DOHH2 (cell line): ENCODE results near the gene PREX1.

Source experiments
- EZH2phosphoT487 ChIP-seq: fragments of 200-600 bp; sonication (generic); IDR thresholded peaks from 2 replicates; pipeline ENCODE4 v1.6.1; 2017; ENCODE audit warnings: borderline replicate concordance, mild to moderate bottlenecking, antibody characterized with exemption, low read length, moderate library complexity, mixed read lengths
- TF ChIP-seq, protein P1 (sequence below): fragments of 200-600 bp; sonication (generic); IDR thresholded peaks from one replicate; pipeline ENCODE4 v1.5.1; 2014; ENCODE audit warnings: antibody characterized with exemption, mild to moderate bottlenecking, low read depth, low read length; ENCODE audit not compliant: poor library complexity, severe bottlenecking

DNA sequence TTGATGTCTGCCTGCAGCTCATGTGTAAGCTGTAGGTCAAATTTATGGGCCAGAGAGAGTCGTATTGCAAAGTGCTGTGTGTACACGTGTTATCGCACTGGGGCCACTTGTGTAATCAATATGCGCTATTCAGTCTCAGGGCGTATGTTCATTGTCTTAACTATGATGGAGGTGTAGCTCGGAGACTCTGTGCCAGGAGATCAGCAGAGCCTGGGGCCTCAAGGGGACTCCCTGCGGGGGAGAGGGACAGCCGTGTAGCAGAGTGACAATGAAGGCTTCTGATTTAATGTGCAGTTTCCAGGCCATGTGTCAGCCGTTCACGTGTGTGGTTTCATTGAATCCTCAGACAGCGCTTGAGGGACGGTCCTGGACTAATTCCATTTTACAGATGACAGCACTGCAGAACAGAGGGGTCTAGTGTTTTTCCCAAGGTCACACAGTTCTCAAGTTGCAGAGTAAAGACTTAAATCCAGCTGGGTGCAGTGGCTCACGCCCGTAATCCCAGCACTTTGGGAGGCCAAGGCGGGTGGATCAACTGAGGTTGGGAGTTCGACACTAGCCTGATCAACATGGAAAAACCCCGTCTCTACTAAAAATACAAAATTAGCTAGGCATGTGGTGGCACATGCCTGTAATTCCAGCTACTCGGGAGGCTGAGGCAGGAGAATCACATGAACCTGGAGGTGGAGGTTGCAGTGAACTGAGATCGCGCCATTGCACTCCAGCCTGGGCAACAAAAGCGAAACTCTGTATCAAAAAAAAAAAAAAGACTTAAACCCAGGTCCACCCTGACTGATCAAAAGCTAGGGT, 242.5 kb downstream of the PREX1 start:
- TF ChIP-seq, protein P1, sequence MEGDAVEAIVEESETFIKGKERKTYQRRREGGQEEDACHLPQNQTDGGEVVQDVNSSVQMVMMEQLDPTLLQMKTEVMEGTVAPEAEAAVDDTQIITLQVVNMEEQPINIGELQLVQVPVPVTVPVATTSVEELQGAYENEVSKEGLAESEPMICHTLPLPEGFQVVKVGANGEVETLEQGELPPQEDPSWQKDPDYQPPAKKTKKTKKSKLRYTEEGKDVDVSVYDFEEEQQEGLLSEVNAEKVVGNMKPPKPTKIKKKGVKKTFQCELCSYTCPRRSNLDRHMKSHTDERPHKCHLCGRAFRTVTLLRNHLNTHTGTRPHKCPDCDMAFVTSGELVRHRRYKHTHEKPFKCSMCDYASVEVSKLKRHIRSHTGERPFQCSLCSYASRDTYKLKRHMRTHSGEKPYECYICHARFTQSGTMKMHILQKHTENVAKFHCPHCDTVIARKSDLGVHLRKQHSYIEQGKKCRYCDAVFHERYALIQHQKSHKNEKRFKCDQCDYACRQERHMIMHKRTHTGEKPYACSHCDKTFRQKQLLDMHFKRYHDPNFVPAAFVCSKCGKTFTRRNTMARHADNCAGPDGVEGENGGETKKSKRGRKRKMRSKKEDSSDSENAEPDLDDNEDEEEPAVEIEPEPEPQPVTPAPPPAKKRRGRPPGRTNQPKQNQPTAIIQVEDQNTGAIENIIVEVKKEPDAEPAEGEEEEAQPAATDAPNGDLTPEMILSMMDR, result no peak
- no peak for TF ChIP-seq EZH2phosphoT487
